ENCODE measurements around the gene LYST. TPM values are rescaled to one million over a fixed set of nuclear protein-coding genes. Genes with fewer than 3 reads are reported as not detected.

LYST gene
- total and polyA plus RNA-seq, 2 of the 4 experiments (the other 2 are of a cell fraction), result 2.2 to 7.2 TPM

DNA sequence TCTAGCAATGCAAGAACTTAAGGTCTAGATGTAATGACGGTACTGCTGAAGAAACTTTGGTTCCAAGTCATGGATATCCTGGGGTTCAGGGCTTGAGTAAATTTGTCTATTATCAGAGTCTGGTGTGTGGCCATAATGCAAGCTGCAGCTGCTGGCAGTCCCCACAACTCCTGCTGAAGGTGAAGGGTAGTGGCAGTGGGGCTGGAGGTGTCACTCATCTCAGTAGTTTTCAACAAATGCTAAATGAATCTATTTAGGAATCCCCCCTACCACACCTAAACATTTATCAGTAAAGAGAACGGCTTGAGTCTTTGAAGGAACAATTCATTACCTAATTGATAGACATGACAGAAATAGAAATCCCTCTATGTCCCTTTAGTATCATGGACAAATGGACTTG lies 118.0 kb downstream of the LYST start:
- H3K36me3 ChIP-seq (ENCODE audit: control insufficient read depth, insufficient read depth, low read length), result no peaks in the 10 kb centered on the region
- no CpG with 5 or more reads among the region's 2 CpGs for WGBS, 2 experiments (ENCODE audit: extremely low coverage in 2 of 2, insufficient read length in 1 of 2)

More for the DNA sequence above, 118.0 kb downstream of the LYST start:
- no peak overlapping the region for H4K91ac ChIP-seq (ENCODE audit: insufficient read depth, low read depth, low read length)
- intact Hi-C loops (cut with micrococcal nuclease), result no loop called here
- H4K8ac ChIP-seq (ENCODE audit: low read depth in 2 of 2, low read length in 2 of 2), result no peak overlapping the region
- no peaks in the 10 kb centered on the region for H4K20me1 ChIP-seq (ENCODE audit: insufficient read depth, low read length)
- no peak for DNase-seq
- H3K9me1 ChIP-seq (ENCODE audit: insufficient read depth, low read length), result no peaks in the 10 kb centered on the region; the same call in 1 of the 2 replicates
- no TSS peak for BruUV-seq (replicated peaks)
- H4K5ac ChIP-seq (ENCODE audit: low read depth, low read length), result no peak overlapping the region
- no peak overlapping the region for H2BK15ac ChIP-seq (ENCODE audit: low read depth, low read length)
- H2AK5ac ChIP-seq (ENCODE audit: low read depth, low read length), result no peak overlapping the region
- no peak overlapping the region for H3K4me2 ChIP-seq (ENCODE audit: low read depth, low read length)
- ATAC-seq (ENCODE audit: low read depth), result no peak
- H3K18ac ChIP-seq (ENCODE audit: low read depth, low read length), result no peak overlapping the region
- no peak overlapping the region for H3K4me3 ChIP-seq (ENCODE audit: insufficient read depth, low read depth, low read length)
- TF ChIP-seq NFE2L2 (IDR thresholded peaks at IDR 0.05; ENCODE audit: low read depth, low read length) (no peak), CEBPB (IDR thresholded peaks at IDR 0.05; ENCODE audit: low read depth, low read length) (no peak), MAFK (IDR thresholded peaks at IDR 0.05; ENCODE audit: low read depth, low read length) (no peak), BHLHE40 (IDR thresholded peaks at IDR 0.05; ENCODE audit: low read depth, low read length) (no peak), FOS (IDR thresholded peaks at IDR 0.05; ENCODE audit: low read depth, low read length) (no peak), RCOR1 (IDR thresholded peaks at IDR 0.05; ENCODE audit: insufficient replicate concordance, low read length) (no peak), MAZ (IDR thresholded peaks at IDR 0.05; ENCODE audit: borderline replicate concordance, low read depth, low read length) (no peak), POLR2A (IDR thresholded peaks at IDR 0.05; ENCODE audit: low read depth, low read length) (no peak), CHD1 (IDR thresholded peaks at IDR 0.05; ENCODE audit: low read depth, low read length) (no peak), RFX5 (IDR thresholded peaks at IDR 0.05; ENCODE audit: low read depth, low read length) (no peak), MXI1 (IDR thresholded peaks at IDR 0.05; ENCODE audit: borderline replicate concordance, low read depth, low read length) (no peak), SMC3 (IDR thresholded peaks at IDR 0.05; ENCODE audit: low read depth, low read length) (no peak), RAD21 (IDR thresholded peaks at IDR 0.05; ENCODE audit: low read length) (no peak)
- TF ChIP-seq, protein P1, sequence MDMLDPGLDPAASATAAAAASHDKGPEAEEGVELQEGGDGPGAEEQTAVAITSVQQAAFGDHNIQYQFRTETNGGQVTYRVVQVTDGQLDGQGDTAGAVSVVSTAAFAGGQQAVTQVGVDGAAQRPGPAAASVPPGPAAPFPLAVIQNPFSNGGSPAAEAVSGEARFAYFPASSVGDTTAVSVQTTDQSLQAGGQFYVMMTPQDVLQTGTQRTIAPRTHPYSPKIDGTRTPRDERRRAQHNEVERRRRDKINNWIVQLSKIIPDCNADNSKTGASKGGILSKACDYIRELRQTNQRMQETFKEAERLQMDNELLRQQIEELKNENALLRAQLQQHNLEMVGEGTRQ (IDR thresholded peaks at IDR 0.05; ENCODE audit: low read depth, low read length), result no peak
- TF ChIP-seq, protein P2, sequence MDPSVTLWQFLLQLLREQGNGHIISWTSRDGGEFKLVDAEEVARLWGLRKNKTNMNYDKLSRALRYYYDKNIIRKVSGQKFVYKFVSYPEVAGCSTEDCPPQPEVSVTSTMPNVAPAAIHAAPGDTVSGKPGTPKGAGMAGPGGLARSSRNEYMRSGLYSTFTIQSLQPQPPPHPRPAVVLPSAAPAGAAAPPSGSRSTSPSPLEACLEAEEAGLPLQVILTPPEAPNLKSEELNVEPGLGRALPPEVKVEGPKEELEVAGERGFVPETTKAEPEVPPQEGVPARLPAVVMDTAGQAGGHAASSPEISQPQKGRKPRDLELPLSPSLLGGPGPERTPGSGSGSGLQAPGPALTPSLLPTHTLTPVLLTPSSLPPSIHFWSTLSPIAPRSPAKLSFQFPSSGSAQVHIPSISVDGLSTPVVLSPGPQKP (IDR thresholded peaks at IDR 0.05; ENCODE audit: borderline replicate concordance, low read depth, low read length), result no peak
- TF ChIP-seq, protein P3, sequence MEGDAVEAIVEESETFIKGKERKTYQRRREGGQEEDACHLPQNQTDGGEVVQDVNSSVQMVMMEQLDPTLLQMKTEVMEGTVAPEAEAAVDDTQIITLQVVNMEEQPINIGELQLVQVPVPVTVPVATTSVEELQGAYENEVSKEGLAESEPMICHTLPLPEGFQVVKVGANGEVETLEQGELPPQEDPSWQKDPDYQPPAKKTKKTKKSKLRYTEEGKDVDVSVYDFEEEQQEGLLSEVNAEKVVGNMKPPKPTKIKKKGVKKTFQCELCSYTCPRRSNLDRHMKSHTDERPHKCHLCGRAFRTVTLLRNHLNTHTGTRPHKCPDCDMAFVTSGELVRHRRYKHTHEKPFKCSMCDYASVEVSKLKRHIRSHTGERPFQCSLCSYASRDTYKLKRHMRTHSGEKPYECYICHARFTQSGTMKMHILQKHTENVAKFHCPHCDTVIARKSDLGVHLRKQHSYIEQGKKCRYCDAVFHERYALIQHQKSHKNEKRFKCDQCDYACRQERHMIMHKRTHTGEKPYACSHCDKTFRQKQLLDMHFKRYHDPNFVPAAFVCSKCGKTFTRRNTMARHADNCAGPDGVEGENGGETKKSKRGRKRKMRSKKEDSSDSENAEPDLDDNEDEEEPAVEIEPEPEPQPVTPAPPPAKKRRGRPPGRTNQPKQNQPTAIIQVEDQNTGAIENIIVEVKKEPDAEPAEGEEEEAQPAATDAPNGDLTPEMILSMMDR (conservative IDR thresholded peaks at IDR 0.05; ENCODE audit: low read depth, low read length), result no peak
- H3K56ac ChIP-seq (ENCODE audit: extremely low read depth, insufficient read depth, low read length), result no peak overlapping the region
- H3K79me1 ChIP-seq (ENCODE audit: low read depth in 1 of 2, low read length in 2 of 2), result no peaks in the 10 kb centered on the region
- H2AK9ac ChIP-seq (replicated peaks; ENCODE audit: low read depth, low read length, poor library complexity), result no peak overlapping the region
- CTCF ChIA-PET, result no interaction called here
- no peak overlapping the region for H2AFZ ChIP-seq (replicated peaks; ENCODE audit: low read length, poor library complexity)
- H3K4ac ChIP-seq (ENCODE audit: low read depth, low read length), result no peak overlapping the region
- no peak overlapping the region for H2BK20ac ChIP-seq (ENCODE audit: low read depth, low read length)
- H3K14ac ChIP-seq (replicated peaks; ENCODE audit: low read depth, low read length), result no peak overlapping the region
- POLR2A ChIA-PET (ENCODE audit: unreplicated experiment), result interaction anchor here (0.5 kb wide), 1 partner anchor 18 kb away, joined by 3 read pairs; no protein-coding TSS in a partner anchor
- in situ Hi-C loops (cut with MboI; ENCODE audit: low sequenced_read_pairs), result no loop called here
- H3K27ac ChIP-seq (ENCODE audit: insufficient read depth, low read length), result no peak overlapping the region
- H3K9ac ChIP-seq (ENCODE audit: low read depth, low read length), result no peak overlapping the region
- H3K4me1 ChIP-seq (ENCODE audit: control insufficient read depth, insufficient read depth, low read length), result peaks cover 2% of the 10 kb centered on the region; the same call in 1 of the 2 replicates
- dilution Hi-C loops (cut with HindIII; ENCODE audit: low sequenced_read_pairs, unreplicated experiment), result no loop called here
- H2BK120ac ChIP-seq (ENCODE audit: low read depth, low read length), result no peak overlapping the region
- no peak overlapping the region for H3K23ac ChIP-seq (ENCODE audit: low read depth, low read length)
- H3K9me3 ChIP-seq (ENCODE audit: control insufficient read depth, insufficient read depth, low read length), result no peaks in the 10 kb centered on the region
- H2BK5ac ChIP-seq (ENCODE audit: low read depth, low read length, poor library complexity, severe bottlenecking), result no peak overlapping the region
- no peaks in the 10 kb centered on the region for H3K27me3 ChIP-seq (ENCODE audit: control insufficient read depth, insufficient read depth, low read length)

Measured in IMR-90 (cell line).